DMS 273 (cell line): ENCODE results near the gene FBXW8.
A peak's percentile ranks its signal among the peaks of the same experiment; 100 is the strongest.

Experiments used
- DNase-seq: peaks from one replicate; lab custom pipeline; 2025; ENCODE audit not compliant: unreplicated experiment; lab: John Stamatoyannopoulos, UW

Gene FBXW8

GRCh38 chr12:117019866-117020265, 109.1 kb downstream of the FBXW8 start:
- DNase-seq = no peak

- DNase-seq = no peak
Observed at GRCh38 chr12:117020536-117021220, 109.9 kb downstream of the FBXW8 start.

- no peak for DNase-seq
Observed at GRCh38 chr12:117022465-117022864, 111.7 kb downstream of the FBXW8 start.

GRCh38 chr12:117023998-117024960, 113.5 kb downstream of the FBXW8 start:
- no peak for DNase-seq

- no peak for DNase-seq
Observed at GRCh38 chr12:117024961-117025480, 114.3 kb downstream of the FBXW8 start.

- peak; percentile 83 for DNase-seq
Observed at GRCh38 chr12:117025481-117026151, 114.9 kb downstream of the FBXW8 start.

- no peak for DNase-seq
Observed at GRCh38 chr12:117026343-117026742, 115.6 kb downstream of the FBXW8 start.

- DNase-seq = no peak
Observed at GRCh38 chr12:117026921-117027250, 116.1 kb downstream of the FBXW8 start.

- no peak for DNase-seq
Observed at GRCh38 chr12:117027251-117028086, 116.7 kb downstream of the FBXW8 start.

- no peak for DNase-seq
Observed at GRCh38 chr12:117028254-117028653, 117.5 kb downstream of the FBXW8 start.

GRCh38 chr12:117030187-117030900, 119.6 kb downstream of the FBXW8 start:
- DNase-seq = no peak

- no peak for DNase-seq
Observed at GRCh38 chr12:117031843-117032592, 121.3 kb downstream of the FBXW8 start.

GRCh38 chr12:117032593-117033381, 122.0 kb downstream of the FBXW8 start:
- peak; percentile 64 for DNase-seq

- DNase-seq = peak; percentile 43
Observed at GRCh38 chr12:117033382-117034221, 122.9 kb downstream of the FBXW8 start.

GRCh38 chr12:117034249-117034648, 123.5 kb downstream of the FBXW8 start:
- DNase-seq = no peak

GRCh38 chr12:117034701-117035151, 124.0 kb downstream of the FBXW8 start:
- DNase-seq = peak; percentile 43

GRCh38 chr12:117035287-117035686, 124.5 kb downstream of the FBXW8 start:
- DNase-seq = no peak
